ENCODE measurements around the gene KCND3.

- TF ChIP-seq CTCF (conservative IDR thresholded peaks at IDR 0.05), result no peak
- no peak for TF ChIP-seq EZH2 (IDR thresholded peaks at IDR 0.05; ENCODE audit: low read depth)
Observed at GRCh38 chr1:111825217-111825616, 164.3 kb downstream of the KCND3 start.

Data from PC-9 (cell line).